Right lobe of liver (tissue), 4 donors: ENCODE results near the gene CPHXL.

ENCODE experiments used
- CTCF ChIP-seq, 4 donors: fragments of 200-600 bp in 3 of 4; fragments of 450-650 bp in 1 of 4; IDR thresholded peaks; one replicate each; pipeline versions ENCODE4 v1.5.1 to v1.8.0; 2016 to 2022; ENCODE audit warnings: antibody characterized with exemption in 4 of 4, mild to moderate bottlenecking in 2 of 4
- POLR2A ChIP-seq: fragments of 450-650 bp; IDR thresholded peaks from one replicate; pipeline ENCODE4 v1.6.1; 2017; ENCODE audit warnings: antibody characterized with exemption, mild to moderate bottlenecking
- donor health status: DM: no; HTN: no; CAD: no.
- donor health status: DM: no; HTN: no; CAD: no.
- donor health status: DM: no; HTN: yes; CAD: no.

GRCh38 chr16:75760018-75760519 lies 33.8 kb upstream of the CPHXL start:
- TF ChIP-seq CTCF (IDR thresholded peaks at IDR 0.05) (no peak), POLR2A (no peak)
